Karpas-422 (cell line): Measurements from ENCODE around the gene UCK2. TPM values are rescaled to one million over a fixed set of nuclear protein-coding genes. Genes with fewer than 3 reads are reported as not detected.

Experiments used
- DNase-seq: peaks from one replicate; pipeline ENCODE4 v3.0.0-alpha.2; 2015
- H2AFZ ChIP-seq: fragments of 200-600 bp; sonication (generic); 2 replicates; pipeline ENCODE4 v1.6.1; 2014; ENCODE audit warnings: antibody characterized with exemption, low read length, mixed read lengths
- H3K27ac ChIP-seq: fragments of 200-600 bp; sonication (generic); 2 replicates; pipeline ENCODE4 v1.5.1; 2014; ENCODE audit warnings: mild to moderate bottlenecking, low read length, moderate library complexity
- H3K27me3 ChIP-seq: fragments of 200-600 bp; sonication (generic); 2 replicates; pipeline ENCODE4 v1.6.1; 2014; ENCODE audit warnings: low read length, mixed read lengths
- H3K36me3 ChIP-seq: fragments of 200-600 bp; sonication (generic); 2 replicates; pipeline ENCODE4 v1.6.1; 2014; ENCODE audit warnings: low read length, mixed read lengths; ENCODE audit not compliant: insufficient read depth
- H3K4me1 ChIP-seq: fragments of 200-600 bp; sonication (generic); 2 replicates; pipeline ENCODE4 v1.6.1; 2014; ENCODE audit warnings: mild to moderate bottlenecking, low read length, mixed read lengths
- H3K4me2 ChIP-seq: fragments of 200-600 bp; sonication (generic); 2 replicates; pipeline ENCODE4 v1.6.1; 2014; ENCODE audit warnings: low read length, low read depth, mild to moderate bottlenecking; ENCODE audit not compliant: poor library complexity, severe bottlenecking
- H3K4me3 ChIP-seq: fragments of 200-600 bp; sonication (generic); 2 replicates; pipeline ENCODE4 v1.5.1; 2014; ENCODE audit warnings: mild to moderate bottlenecking, antibody characterized with exemption, low read length, mixed read lengths
- H3K79me2 ChIP-seq: fragments of 200-600 bp; sonication (generic); 2 replicates; pipeline ENCODE4 v1.6.1; 2014; ENCODE audit warnings: mild to moderate bottlenecking, low read length, mixed read lengths
- H3K9ac ChIP-seq: fragments of 200-600 bp; sonication (generic); 2 replicates; pipeline ENCODE4 v1.6.0; 2014; ENCODE audit warnings: low read length
- H3K9me2 ChIP-seq: fragments of 200-600 bp; sonication (generic), shearing (Covaris generic); replicated peaks from 2 replicates; pipeline ENCODE4 v1.6.0; 2014; ENCODE audit warnings: mild to moderate bottlenecking, low read length, moderate library complexity; ENCODE audit not compliant: insufficient read depth
- H3K9me3 ChIP-seq: fragments of 300-700, 200-600 bp; sonication (generic); 2 replicates; pipeline ENCODE4 v1.6.1; 2014; ENCODE audit warnings: low read length, mixed read lengths
- H4K20me1 ChIP-seq: fragments of 200-600 bp; sonication (generic); 2 replicates; pipeline ENCODE4 v1.6.1; 2014; ENCODE audit warnings: mild to moderate bottlenecking, antibody characterized with exemption, low read length, low read depth; ENCODE audit not compliant: insufficient read depth
- total RNA-seq: library from RNA; depleted of rRNA; stranded (reverse); fragments of >200 nt; shearing (Covaris generic); gene quantifications from 2 replicates; pipeline ENCODE4 v1.2.3, GENCODE V29; 2014; ENCODE audit warnings: low replicate concordance

UCK2 gene
- total RNA-seq, 1 experiment from 2014 or later: 67.9 TPM

DNA sequence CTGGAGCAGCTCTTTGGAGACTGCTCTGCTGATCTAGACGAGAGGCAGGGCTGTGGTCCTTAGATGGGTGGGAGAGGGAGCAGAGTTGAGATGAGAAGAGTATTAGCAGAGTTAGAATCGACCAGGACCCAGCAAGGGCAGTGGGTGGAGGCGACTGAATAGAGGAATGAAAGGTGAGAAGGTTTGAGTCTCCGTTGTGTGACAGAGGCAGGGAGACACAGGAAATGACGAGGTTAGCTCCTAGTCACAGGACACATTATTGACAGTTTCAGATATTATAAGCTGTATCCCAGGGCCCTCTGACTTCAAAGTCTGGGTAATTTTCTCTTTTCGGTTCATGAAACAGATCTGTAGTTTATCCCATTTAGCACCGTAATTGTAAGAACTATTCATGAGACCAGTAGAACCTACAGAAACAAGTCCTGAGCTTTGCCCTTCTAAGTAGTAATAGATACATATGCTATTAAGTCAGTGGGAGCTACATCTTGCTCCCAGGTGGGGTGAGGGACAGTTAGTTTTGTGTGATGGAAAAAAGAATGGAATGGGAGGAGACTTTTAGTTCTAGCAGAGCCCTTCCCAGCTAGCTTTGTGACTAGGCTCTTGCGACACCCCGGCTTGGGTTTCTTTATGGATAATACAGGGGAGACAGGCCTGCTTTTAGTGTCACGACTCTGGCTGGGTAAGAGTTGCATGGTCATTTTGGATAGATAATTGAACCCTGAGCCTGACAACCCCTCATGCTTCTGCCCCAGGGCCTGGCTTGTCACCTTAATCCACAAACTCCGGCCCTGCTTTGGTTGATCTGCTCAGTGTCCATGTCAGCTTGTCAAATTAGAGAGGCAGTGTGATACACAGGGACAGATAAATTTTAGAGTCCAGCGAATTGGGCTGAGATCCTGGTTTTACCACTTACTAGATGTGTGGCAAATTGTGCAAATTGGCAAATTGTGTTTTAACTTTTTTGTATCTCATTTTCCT, 70.2 kb downstream of the UCK2 start:
- H3K4me2 ChIP-seq: no peak overlapping the region
- H2AFZ ChIP-seq: no peak overlapping the region
- DNase-seq: no peak
- H3K9ac ChIP-seq: no peak overlapping the region
- H3K36me3 ChIP-seq: peaks cover 13% of the 10 kb centered on the region; the same call in 1 of the 2 replicates
- H3K27ac ChIP-seq: no peak overlapping the region
- H3K4me1 ChIP-seq: no peaks in the 10 kb centered on the region
- H4K20me1 ChIP-seq: 0 out of 2 replicates have a peak, but pooled peaks cover 3% of the 10 kb centered on the region
- no peak overlapping the region for H3K4me3 ChIP-seq
- H3K79me2 ChIP-seq: peaks cover 74% of the 10 kb centered on the region
- no peaks in the 10 kb centered on the region for H3K9me2 ChIP-seq
- H3K9me3 ChIP-seq: no peaks in the 10 kb centered on the region
- H3K27me3 ChIP-seq: no peaks in the 10 kb centered on the region

DNA sequence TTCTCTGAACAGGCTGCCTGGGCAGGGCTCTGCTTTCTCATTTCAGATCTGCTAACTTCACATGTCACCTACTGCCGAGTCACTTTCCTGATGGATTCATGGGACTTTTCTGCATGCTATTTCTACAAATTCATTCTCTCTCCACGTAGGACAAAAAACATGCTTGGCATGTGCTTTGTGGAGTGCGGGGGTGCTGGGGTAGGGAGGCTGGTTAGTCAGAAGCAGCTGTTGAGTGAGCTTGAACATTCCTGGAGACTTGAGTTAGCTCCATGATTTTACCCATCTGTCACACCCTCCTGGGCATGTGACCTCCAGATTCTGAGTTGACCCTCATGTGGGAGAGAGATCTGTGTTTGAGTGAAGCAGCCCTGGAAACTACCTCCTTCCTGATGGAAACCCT, 71.4 kb downstream of the UCK2 start:
- H3K4me3 ChIP-seq: no peak overlapping the region
- peaks cover 17% of the 10 kb centered on the region; the same call in 1 of the 2 replicates for H3K36me3 ChIP-seq

DNA sequence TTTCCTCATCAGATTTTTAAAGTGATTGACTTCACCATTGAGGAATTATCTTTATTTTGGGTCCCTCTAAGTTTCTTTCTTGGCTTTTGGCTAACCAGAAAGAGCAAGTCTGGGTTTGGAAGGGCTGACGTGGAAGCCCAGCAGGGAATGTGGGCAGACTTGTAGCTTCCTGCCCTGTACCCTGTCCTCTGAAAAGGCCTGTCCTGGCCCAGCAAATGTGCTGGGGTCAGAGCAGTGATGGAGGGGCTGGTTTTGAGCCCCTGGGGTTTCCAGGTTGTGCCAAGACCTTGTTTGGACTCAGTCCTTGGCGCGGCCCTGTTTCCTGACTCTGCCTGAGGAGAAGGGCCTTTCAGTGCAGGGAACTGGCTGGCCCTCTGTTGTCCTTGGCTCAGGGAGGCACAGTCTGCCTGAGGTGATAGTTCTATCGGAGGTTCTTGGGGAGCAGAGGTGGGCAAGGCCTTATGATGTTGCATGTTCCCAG, 72.1 kb downstream of the UCK2 start:
- Histone ChIP-seq H3K27me3 (no peaks in the 10 kb centered on the region), H3K36me3 (peaks cover 17% of the 10 kb centered on the region; the same call in 1 of the 2 replicates), H3K27ac (no peak overlapping the region), H3K4me3 (no peak overlapping the region), H3K4me2 (no peak overlapping the region), H3K9ac (no peak overlapping the region), H3K9me3 (no peaks in the 10 kb centered on the region), H2AFZ (no peak overlapping the region), H3K4me1 (no peaks in the 10 kb centered on the region), H3K9me2 (no peaks in the 10 kb centered on the region), H4K20me1 (0 out of 2 replicates have a peak, but pooled peaks cover 3% of the 10 kb centered on the region), H3K79me2 (peaks cover 62% of the 10 kb centered on the region)
- DNase-seq: no peak

More for the DNA sequence above, 71.4 kb downstream of the UCK2 start:
- 0 out of 2 replicates have a peak, but pooled peaks cover 3% of the 10 kb centered on the region for H4K20me1 ChIP-seq
- no peak for DNase-seq
- no peaks in the 10 kb centered on the region for H3K27me3 ChIP-seq
- H3K4me2 ChIP-seq: no peak overlapping the region
- H3K27ac ChIP-seq: no peak overlapping the region
- no peaks in the 10 kb centered on the region for H3K4me1 ChIP-seq
- no peak overlapping the region for H3K9ac ChIP-seq
- no peaks in the 10 kb centered on the region for H3K9me2 ChIP-seq
- H3K79me2 ChIP-seq: peaks cover 68% of the 10 kb centered on the region
- no peak overlapping the region for H2AFZ ChIP-seq
- H3K9me3 ChIP-seq: no peaks in the 10 kb centered on the region

- H3K4me1 ChIP-seq: no peaks in the 10 kb centered on the region
- peaks cover 21% of the 10 kb centered on the region; the same call in 1 of the 2 replicates for H3K36me3 ChIP-seq
- no peak overlapping the region for H3K4me3 ChIP-seq
- no peak overlapping the region for H2AFZ ChIP-seq
- no peak for DNase-seq
- no peak overlapping the region for H3K27ac ChIP-seq
- no peak overlapping the region for H3K4me2 ChIP-seq
- H3K9me3 ChIP-seq: no peaks in the 10 kb centered on the region
- H3K9ac ChIP-seq: no peak overlapping the region
- peaks cover 51% of the 10 kb centered on the region for H3K79me2 ChIP-seq
- H3K9me2 ChIP-seq: no peaks in the 10 kb centered on the region
- H3K27me3 ChIP-seq: no peaks in the 10 kb centered on the region
- peaks cover 8% of the 10 kb centered on the region; the same call in 1 of the 2 replicates for H4K20me1 ChIP-seq
These were observed 73.4 kb downstream of the UCK2 start for GRCh38 chr1:165900576-165901380.

- Histone ChIP-seq H3K36me3 (peaks cover 28% of the 10 kb centered on the region; the same call in 1 of the 2 replicates), H3K9ac (no peak overlapping the region), H3K9me3 (no peaks in the 10 kb centered on the region), H2AFZ (no peak overlapping the region), H3K27ac (no peak overlapping the region), H3K27me3 (no peaks in the 10 kb centered on the region), H3K4me2 (no peak overlapping the region), H4K20me1 (peaks cover 8% of the 10 kb centered on the region; the same call in 1 of the 2 replicates), H3K9me2 (no peaks in the 10 kb centered on the region), H3K79me2 (peaks cover 40% of the 10 kb centered on the region), H3K4me1 (no peaks in the 10 kb centered on the region), H3K4me3 (no peak overlapping the region)
- DNase-seq: no peak
These were observed 75.2 kb downstream of the UCK2 start for GRCh38 chr1:165902565-165902964.

DNA sequence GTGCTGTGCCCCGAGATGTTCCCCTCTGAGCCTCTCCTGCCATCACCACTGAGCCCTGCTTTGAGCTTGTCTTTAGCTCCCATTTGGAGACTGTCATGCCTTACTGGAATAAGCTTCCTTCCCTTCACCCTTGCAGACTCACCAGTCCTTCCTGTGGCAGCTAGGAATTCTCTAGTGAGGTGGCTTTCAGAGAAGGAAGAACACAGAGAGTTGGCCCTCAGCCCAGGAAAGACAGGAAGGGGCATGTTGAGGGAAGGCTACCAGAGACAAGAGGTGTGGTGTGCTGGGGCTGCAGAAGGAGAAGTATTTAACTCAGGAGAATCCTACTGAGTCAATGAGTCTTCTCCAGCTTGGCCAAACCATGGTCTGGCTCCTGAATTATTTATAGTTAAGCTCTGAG, 76.3 kb downstream of the UCK2 start:
- H3K9ac ChIP-seq: no peak overlapping the region
- H4K20me1 ChIP-seq: peaks cover 8% of the 10 kb centered on the region; the same call in 1 of the 2 replicates
- no peak for DNase-seq
- no peaks in the 10 kb centered on the region for H3K4me1 ChIP-seq
- no peaks in the 10 kb centered on the region for H3K9me2 ChIP-seq
- no peaks in the 10 kb centered on the region for H3K27me3 ChIP-seq
- H3K4me2 ChIP-seq: no peak overlapping the region
- H3K36me3 ChIP-seq: peaks cover 25% of the 10 kb centered on the region; the same call in 1 of the 2 replicates
- no peak overlapping the region for H2AFZ ChIP-seq
- H3K4me3 ChIP-seq: no peak overlapping the region
- no peaks in the 10 kb centered on the region for H3K9me3 ChIP-seq
- H3K79me2 ChIP-seq: peaks cover 29% of the 10 kb centered on the region
- H3K27ac ChIP-seq: no peak overlapping the region

DNA sequence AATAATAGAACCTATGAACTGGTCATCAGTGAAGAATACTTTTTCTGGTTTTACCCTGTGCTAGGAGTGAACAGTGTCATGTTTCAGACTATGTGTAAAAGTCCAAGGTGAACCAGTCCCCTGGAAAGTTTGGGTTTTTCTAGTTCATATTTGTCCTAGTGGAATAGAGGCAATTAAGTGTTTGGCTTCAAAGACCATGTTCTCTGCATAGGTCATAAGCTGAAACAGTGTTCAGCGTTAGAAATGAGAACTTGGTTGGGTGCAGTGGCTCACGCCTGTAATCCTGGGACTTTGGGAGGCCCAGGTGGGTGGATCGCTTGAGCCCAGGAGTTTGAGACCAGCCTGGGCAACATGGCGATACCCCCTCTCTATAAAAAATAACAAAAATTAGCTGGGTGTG, 77.5 kb downstream of the UCK2 start:
- no peak overlapping the region for H3K27ac ChIP-seq
- no peak overlapping the region for H3K9ac ChIP-seq
- H3K9me3 ChIP-seq: no peaks in the 10 kb centered on the region
- no peak overlapping the region for H2AFZ ChIP-seq
- H3K79me2 ChIP-seq: peaks cover 19% of the 10 kb centered on the region
- H3K4me3 ChIP-seq: no peak overlapping the region
- H3K4me1 ChIP-seq: no peaks in the 10 kb centered on the region
- no peak overlapping the region for H3K4me2 ChIP-seq
- peaks cover 25% of the 10 kb centered on the region; the same call in 1 of the 2 replicates for H3K36me3 ChIP-seq
- no peak for DNase-seq
- H3K27me3 ChIP-seq: no peaks in the 10 kb centered on the region
- H3K9me2 ChIP-seq: no peaks in the 10 kb centered on the region
- H4K20me1 ChIP-seq: peaks cover 8% of the 10 kb centered on the region; the same call in 1 of the 2 replicates
